IMR-90 (cell line): ENCODE measurements around the gene NFYB. TPM values are rescaled to one million over a fixed set of nuclear protein-coding genes. Genes with fewer than 3 reads are reported as not detected.

Experiments used
- ATAC-seq: fragments of 200-7000 bp; cut with Tn5 transposase; 2 replicates; pipeline ENCODE4 v1.9.1; 2020; ENCODE audit warnings: low read depth, mild to moderate bottlenecking, moderate library complexity
- BruUV-seq: library from RNA; stranded (reverse); fragments of 400-500 nt; replicated peaks from 2 replicates; lab custom pipeline; 2021; lab: Mats Ljungman, UMichigan
- CTCF ChIA-PET: fragments of 300-600 bp; formaldehyde crosslinking; extraction: SDS; loops from one replicate; lab custom pipeline; 2021; ENCODE audit warnings: antibody characterized with exemption; lab: Yijun Ruan, JAX
- POLR2A ChIA-PET: fragments of 300-600 bp; sonication (Branson Sonifier 250); formaldehyde crosslinking; loops from one replicate; lab custom pipeline; 2022; ENCODE audit warnings: antibody characterized with exemption; ENCODE audit not compliant: unreplicated experiment; lab: Charles Lee
- DNase-seq: peaks from one replicate; pipeline ENCODE4 v3.0.0; 2013
- H2AFZ ChIP-seq: replicated peaks from 2 replicates; pipeline ENCODE3; 2013; ENCODE audit warnings: low read length, mild to moderate bottlenecking; ENCODE audit not compliant: poor library complexity
- H2AK5ac ChIP-seq: 2 replicates; pipeline ENCODE4 v1.6.1; 2013; ENCODE audit warnings: low read depth, low read length, inconsistent platforms
- H2AK9ac ChIP-seq: replicated peaks from 2 replicates; pipeline ENCODE3; 2013; ENCODE audit warnings: mild to moderate bottlenecking, low read depth, low read length, moderate library complexity; ENCODE audit not compliant: poor library complexity
- H2BK120ac ChIP-seq: 2 replicates; pipeline ENCODE4 v1.6.1; 2013; ENCODE audit warnings: low read depth, low read length, inconsistent platforms
- H2BK15ac ChIP-seq: 3 replicates; pipeline ENCODE4 v1.6.1; 2013; ENCODE audit warnings: low read depth, low read length, inconsistent platforms
- H2BK20ac ChIP-seq: 2 replicates; pipeline ENCODE4 v1.6.1; 2013; ENCODE audit warnings: low read depth, mild to moderate bottlenecking, inconsistent platforms, low read length, moderate library complexity
- H2BK5ac ChIP-seq: 2 replicates; pipeline ENCODE4 v1.6.1; 2013; ENCODE audit warnings: mild to moderate bottlenecking, low read depth, low read length, inconsistent platforms; ENCODE audit not compliant: poor library complexity, severe bottlenecking
- H3K14ac ChIP-seq: replicated peaks from 2 replicates; pipeline ENCODE4 v1.6.1; 2013; ENCODE audit warnings: low read depth, low read length, inconsistent platforms
- H3K18ac ChIP-seq: 2 replicates; pipeline ENCODE4 v1.6.1; 2013; ENCODE audit warnings: low read depth, low read length, control low read depth
- H3K23ac ChIP-seq: 2 replicates; pipeline ENCODE4 v1.6.1; 2013; ENCODE audit warnings: low read depth, low read length, inconsistent platforms
- H3K27ac ChIP-seq: 2 replicates; pipeline ENCODE4 v1.5.1; 2013; ENCODE audit warnings: mild to moderate bottlenecking, control low read depth, low read length; ENCODE audit not compliant: insufficient read depth
- H3K27me3 ChIP-seq: 2 replicates; pipeline ENCODE4 v1.6.1; 2013; ENCODE audit warnings: low read length; ENCODE audit not compliant: control insufficient read depth, insufficient read depth
- H3K36me3 ChIP-seq: 2 replicates; pipeline ENCODE4 v1.6.1; 2013; ENCODE audit warnings: low read length, mixed read lengths; ENCODE audit not compliant: control insufficient read depth, insufficient read depth
- H3K4ac ChIP-seq: 2 replicates; pipeline ENCODE4 v1.6.1; 2013; ENCODE audit warnings: low read depth, low read length, inconsistent platforms
- H3K4me1 ChIP-seq: 2 replicates; pipeline ENCODE4 v1.6.1; 2013; ENCODE audit warnings: low read length, mixed read lengths; ENCODE audit not compliant: control insufficient read depth, insufficient read depth
- H3K4me2 ChIP-seq: 2 replicates; pipeline ENCODE4 v1.6.1; 2013; ENCODE audit warnings: low read depth, mild to moderate bottlenecking, control low read depth, low read length, moderate library complexity
- H3K4me3 ChIP-seq: 2 replicates; pipeline ENCODE4 v1.5.1; 2013; ENCODE audit warnings: low read depth, mild to moderate bottlenecking, control low read depth, low read length, moderate library complexity; ENCODE audit not compliant: insufficient read depth
- H3K56ac ChIP-seq: 2 replicates; pipeline ENCODE4 v1.6.1; 2013; ENCODE audit warnings: low read length, inconsistent platforms; ENCODE audit not compliant: insufficient read depth; ENCODE audit errors: extremely low read depth
- H3K79me1 ChIP-seq, 2 experiments: 2 replicates each; pipeline ENCODE4 v1.6.1; 2013; ENCODE audit warnings: low read length in 2 of 2, inconsistent platforms in 1 of 2, low read depth in 1 of 2
- H3K9ac ChIP-seq: 2 replicates; pipeline ENCODE4 v1.6.1; 2013; ENCODE audit warnings: low read depth, low read length, control low read depth
- H3K9me1 ChIP-seq: 2 replicates; pipeline ENCODE4 v1.6.1; 2013; ENCODE audit warnings: low read length, inconsistent platforms; ENCODE audit not compliant: insufficient read depth
- H3K9me3 ChIP-seq: 2 replicates; pipeline ENCODE4 v1.6.1; 2013; ENCODE audit warnings: low read length; ENCODE audit not compliant: control insufficient read depth, insufficient read depth
- H4K20me1 ChIP-seq: 2 replicates; pipeline ENCODE4 v1.6.1; 2013; ENCODE audit warnings: low read length, inconsistent platforms; ENCODE audit not compliant: insufficient read depth
- H4K5ac ChIP-seq: 2 replicates; pipeline ENCODE4 v1.6.1; 2013; ENCODE audit warnings: mild to moderate bottlenecking, low read depth, low read length, control low read depth
- H4K8ac ChIP-seq, 2 experiments: 2 replicates each; pipeline ENCODE4 v1.6.1; 2013; ENCODE audit warnings: low read depth in 2 of 2, low read length in 2 of 2, control low read depth in 1 of 2, inconsistent platforms in 1 of 2
- H4K91ac ChIP-seq: 2 replicates; pipeline ENCODE4 v1.6.1; 2013; ENCODE audit warnings: low read depth, low read length, inconsistent platforms; ENCODE audit not compliant: insufficient read depth
- BHLHE40 ChIP-seq: fragments of 150-350 bp; IDR thresholded peaks from 2 replicates; pipeline ENCODE4 v1.6.1; 2016; ENCODE audit warnings: mild to moderate bottlenecking, low read depth, low read length
- CHD1 ChIP-seq: IDR thresholded peaks from 2 replicates; pipeline ENCODE4 v1.6.1; 2012; ENCODE audit warnings: low read depth, low read length, improper control_type of control experiment
- CTCF ChIP-seq: conservative IDR thresholded peaks from 2 replicates; pipeline ENCODE4 v1.5.1; 2012; ENCODE audit warnings: mild to moderate bottlenecking, low read depth, low read length, improper control_type of control experiment
- ELK1 ChIP-seq: fragments of 150-350 bp; IDR thresholded peaks from 2 replicates; pipeline ENCODE4 v1.6.1; 2016; ENCODE audit warnings: low read depth, mild to moderate bottlenecking, low read length, moderate library complexity, borderline replicate concordance
- MAFK ChIP-seq: IDR thresholded peaks from 2 replicates; pipeline ENCODE4 v1.6.1; 2012; ENCODE audit warnings: low read depth, low read length, improper control_type of control experiment
- POLR2A ChIP-seq: IDR thresholded peaks from 2 replicates; pipeline ENCODE4 v1.6.1; 2012; ENCODE audit warnings: mild to moderate bottlenecking, low read depth, low read length
- RAD21 ChIP-seq: IDR thresholded peaks from 2 replicates; pipeline ENCODE4 v1.6.1; 2012; ENCODE audit warnings: low read length, improper control_type of control experiment
- RCOR1 ChIP-seq: IDR thresholded peaks from 2 replicates; pipeline ENCODE4 v1.6.1; 2012; ENCODE audit warnings: mild to moderate bottlenecking, low read length, improper control_type of control experiment; ENCODE audit not compliant: insufficient replicate concordance
- RFX5 ChIP-seq: IDR thresholded peaks from 2 replicates; pipeline ENCODE4 v1.8.0; 2012; ENCODE audit warnings: low read depth, mild to moderate bottlenecking, low read length, moderate library complexity
- SMC3 ChIP-seq: fragments of 150-350 bp; IDR thresholded peaks from 2 replicates; pipeline ENCODE4 v1.6.1; 2016; ENCODE audit warnings: low read depth, mild to moderate bottlenecking, antibody characterized with exemption, low read length, moderate library complexity
- USF2 ChIP-seq: fragments of 150-350 bp; IDR thresholded peaks from 2 replicates; pipeline ENCODE4 v1.6.1; 2017; ENCODE audit warnings: mild to moderate bottlenecking, antibody characterized with exemption, low read length, low read depth
- WGBS, 2 experiments: methylation state at CpG; one replicate each; pipeline versions ENCODE4 v1.1.5 to v1.1.7; 2013; ENCODE audit warnings: missing lambda C conversion rate in 2 of 2; ENCODE audit not compliant: insufficient read length in 1 of 2; ENCODE audit errors: extremely low coverage in 2 of 2; 5-methylcytosine and 5-hydroxymethylcytosine counted together
- dilution Hi-C: fragments of 300-500 bp; cut with HindIII; formaldehyde crosslinking; loops from one replicate; pipeline ENCODE4 v1.14.3; 2018; ENCODE audit warnings: low sequenced_read_pairs; ENCODE audit not compliant: unreplicated experiment
- in situ Hi-C: fragments of 300-500 bp; cut with MboI; formaldehyde crosslinking; loops from 3 replicates; pipeline ENCODE4 v1.14.3; 2019; ENCODE audit warnings: low sequenced_read_pairs, inconsistent platforms, mixed read lengths
- intact Hi-C: fragments of 100-400 bp; cut with micrococcal nuclease; formaldehyde crosslinking; loops from 2 replicates; pipeline ENCODE4 v1.10.0; 2022
- polyA plus RNA-seq, 3 experiments: library from polyadenylated mRNA; depleted of rRNA; stranded (reverse); fragments of >200 nt; gene quantifications; 2 replicates each; pipeline ENCODE4 v1.2.3, GENCODE V29; 2012; ENCODE audit warnings: low replicate concordance in 1 of 3
- total RNA-seq: library from RNA; depleted of rRNA; stranded (reverse); fragments of >200 nt; gene quantifications from 2 replicates; pipeline ENCODE4 v1.2.3, GENCODE V29; 2012

NFYB gene
- total and polyA plus RNA-seq, 2 of the 4 experiments (the other 2 are of a cell fraction) = 22.2 to 28.4 TPM

- peak overlapping the region; percentile 97 for H2AFZ ChIP-seq
- CTCF ChIA-PET = no interaction called here
- H3K4me1 ChIP-seq = peaks cover 14% of the 10 kb centered on the region
- peak overlapping the region; percentile 44 for H3K23ac ChIP-seq
- peak overlapping the region; percentile 80 to 88 for H4K8ac ChIP-seq
- peak overlapping the region; percentile 56; the same call in 1 of the 2 replicates for H3K18ac ChIP-seq
- H3K27ac ChIP-seq = peak overlapping the region; percentile 84
- H3K9ac ChIP-seq = peak overlapping the region; percentile 72
- in situ Hi-C loops = no loop called here
- WGBS, 2 experiments = 42% methylated on average over 5 of the region's 7 CpGs; no CpG with 5 or more reads in 1 of the 2 experiments
- peak overlapping the region; percentile 26 for H3K14ac ChIP-seq
- no peak overlapping the region; the same call in 1 of the 2 replicates for H3K4me3 ChIP-seq
- H3K79me1 ChIP-seq = peaks cover 7 to 37% of the 10 kb centered on the region in 2 experiments
- H2BK5ac ChIP-seq = peak overlapping the region; percentile 77
- H4K20me1 ChIP-seq = no peaks in the 10 kb centered on the region
- H3K4me2 ChIP-seq = peak overlapping the region; percentile 52
- H2AK9ac ChIP-seq = peak overlapping the region; percentile 94
- H3K36me3 ChIP-seq = 0 out of 2 replicates have a peak, but pooled peaks cover 1% of the 10 kb centered on the region
- dilution Hi-C loops = no loop called here
- peak overlapping the region; percentile 37; the same call in 1 of the 2 replicates for H2AK5ac ChIP-seq
- DNase-seq = no peak
- peak overlapping the region; percentile 74 for H2BK120ac ChIP-seq
- TF ChIP-seq CTCF = no peak
- no peak for TF ChIP-seq MAFK
- TF ChIP-seq POLR2A = no peak
- no peak for TF ChIP-seq SMC3
- no peak for TF ChIP-seq RAD21
- TF ChIP-seq CHD1 = no peak
- no peak for TF ChIP-seq USF2
- TF ChIP-seq RCOR1 = no peak
- TF ChIP-seq RFX5 = no peak
- TF ChIP-seq BHLHE40 = no peak
- no peak for TF ChIP-seq ELK1
- peak overlapping the region; percentile 17; the same call in 1 of the 2 replicates for H2BK20ac ChIP-seq
- peak overlapping the region; percentile 67 for H3K4ac ChIP-seq
- ATAC-seq = no peak
- POLR2A ChIA-PET = interaction anchor here (0.6 kb wide), 3 partner anchors 24 to 177 kb away, joined by 5 to 8 read pairs (median 7); no protein-coding TSS in a partner anchor
- H3K9me3 ChIP-seq = no peaks in the 10 kb centered on the region
- BruUV-seq = no TSS peak
- H4K5ac ChIP-seq = peak overlapping the region; percentile 58
- peaks cover 13% of the 10 kb centered on the region for H3K9me1 ChIP-seq
- peak overlapping the region; percentile 90 for H4K91ac ChIP-seq
- H3K27me3 ChIP-seq = no peaks in the 10 kb centered on the region
- H2BK15ac ChIP-seq = peak overlapping the region; percentile 51; the same call in 2 of the 3 replicates
- intact Hi-C loops = loop anchor here (5.0 kb wide), 1 partner anchor 149 kb away; no protein-coding TSS in a partner anchor
- H3K56ac ChIP-seq = peak overlapping the region; percentile 49; the same call in 1 of the 2 replicates
Measured at GRCh38 chr12:104138797-104139152, 765 bp upstream of the NFYB start.
